Measurements from ENCODE around the gene ZIC2. TPM values are rescaled to one million over a fixed set of nuclear protein-coding genes. Genes with fewer than 3 reads are reported as not detected.

The ZIC2 gene
- total and polyA plus RNA-seq, 12 donors, result not detected

DNA sequence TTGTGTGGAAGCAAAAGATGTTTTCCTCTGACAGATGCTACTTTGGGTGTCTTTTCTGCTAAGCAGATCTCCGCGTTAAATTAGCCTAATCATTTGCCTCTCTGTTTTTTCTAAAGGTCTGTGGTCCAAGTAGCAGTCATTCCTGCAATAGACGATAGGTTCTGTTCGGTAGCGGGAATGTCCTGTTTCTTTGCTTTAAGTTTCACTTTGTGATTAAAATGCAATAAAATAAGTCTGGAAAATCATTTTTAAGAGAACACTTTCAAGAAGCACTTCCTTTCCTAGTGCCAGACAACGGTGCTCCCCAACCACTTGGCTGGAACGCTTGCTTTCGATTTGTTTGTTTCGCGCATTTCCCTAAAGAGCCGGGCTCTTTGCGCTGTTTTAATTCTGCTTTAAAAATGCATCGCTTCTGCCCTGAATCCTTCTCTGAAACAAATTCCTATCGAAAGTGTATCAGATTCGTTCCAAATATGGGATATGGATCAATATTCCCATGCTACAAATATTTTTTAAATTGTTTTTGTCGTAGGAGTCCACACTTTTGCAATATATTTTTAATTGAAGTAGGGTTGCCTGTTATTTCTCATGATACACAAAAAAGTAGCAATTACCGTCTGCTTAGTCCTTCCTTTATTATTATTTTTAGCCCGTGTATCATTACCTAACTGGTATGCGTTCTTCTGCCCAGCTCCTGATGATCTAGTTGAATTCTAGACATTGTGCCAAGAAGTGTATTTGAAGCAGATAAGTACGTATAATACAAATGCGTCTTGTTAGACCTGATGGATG, 14.2 kb downstream of the ZIC2 start:
- TF ChIP-seq, protein P1, sequence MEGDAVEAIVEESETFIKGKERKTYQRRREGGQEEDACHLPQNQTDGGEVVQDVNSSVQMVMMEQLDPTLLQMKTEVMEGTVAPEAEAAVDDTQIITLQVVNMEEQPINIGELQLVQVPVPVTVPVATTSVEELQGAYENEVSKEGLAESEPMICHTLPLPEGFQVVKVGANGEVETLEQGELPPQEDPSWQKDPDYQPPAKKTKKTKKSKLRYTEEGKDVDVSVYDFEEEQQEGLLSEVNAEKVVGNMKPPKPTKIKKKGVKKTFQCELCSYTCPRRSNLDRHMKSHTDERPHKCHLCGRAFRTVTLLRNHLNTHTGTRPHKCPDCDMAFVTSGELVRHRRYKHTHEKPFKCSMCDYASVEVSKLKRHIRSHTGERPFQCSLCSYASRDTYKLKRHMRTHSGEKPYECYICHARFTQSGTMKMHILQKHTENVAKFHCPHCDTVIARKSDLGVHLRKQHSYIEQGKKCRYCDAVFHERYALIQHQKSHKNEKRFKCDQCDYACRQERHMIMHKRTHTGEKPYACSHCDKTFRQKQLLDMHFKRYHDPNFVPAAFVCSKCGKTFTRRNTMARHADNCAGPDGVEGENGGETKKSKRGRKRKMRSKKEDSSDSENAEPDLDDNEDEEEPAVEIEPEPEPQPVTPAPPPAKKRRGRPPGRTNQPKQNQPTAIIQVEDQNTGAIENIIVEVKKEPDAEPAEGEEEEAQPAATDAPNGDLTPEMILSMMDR (IDR thresholded peaks at IDR 0.05), result no peak
- H3K9me3 ChIP-seq, result no peaks in the 10 kb centered on the region
- H3K36me3 ChIP-seq, result no peaks in the 10 kb centered on the region
- ATAC-seq, result no peak
- peaks cover 0 to 7% (median 0%) of the 10 kb centered on the region in 9 donors for H3K4me1 ChIP-seq
- 7% methylated on average over 21 of the region's 21 CpGs for WGBS, 2 donors
- no peak for DNase-seq
- intact Hi-C loops (cut with DNase I), result no loop called here
- H3K27ac ChIP-seq, result no peak overlapping the region
- no peak overlapping the region for H3K4me3 ChIP-seq
- H3K27me3 ChIP-seq, result peaks cover 56 to 100% (median 99%) of the 10 kb centered on the region in 7 donors

DNA sequence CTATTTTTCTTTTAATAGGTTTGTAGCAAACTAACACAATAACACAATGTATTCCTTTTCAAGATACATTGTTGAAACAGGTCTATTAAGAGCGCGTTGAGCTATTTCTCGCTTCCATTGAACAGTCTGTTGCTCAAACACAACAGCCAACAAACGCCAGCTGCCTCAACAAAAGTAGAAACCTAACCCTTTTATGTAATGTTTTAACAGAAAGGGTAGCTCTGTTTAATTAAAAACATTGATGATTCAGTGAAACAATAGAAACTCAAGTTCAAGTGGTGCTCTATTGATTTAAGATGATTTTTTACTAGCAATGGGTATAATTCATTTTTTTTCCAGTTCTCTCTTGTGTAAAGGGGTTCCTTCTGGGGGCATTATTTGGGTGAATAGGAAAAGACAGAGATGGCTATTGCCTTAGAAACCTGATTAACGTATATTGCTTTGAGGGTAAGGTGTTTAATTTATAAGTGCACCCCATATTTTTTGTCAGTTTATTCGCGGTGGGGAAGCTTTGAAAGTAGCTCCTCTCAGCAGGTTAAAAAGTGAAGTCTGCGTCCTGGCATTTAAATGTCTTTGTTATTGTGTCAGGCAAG, 14.9 kb downstream of the ZIC2 start:
- intact Hi-C loops (cut with DNase I), result no loop called here
- Histone ChIP-seq H3K27ac (no peak overlapping the region), H3K9me3 (no peaks in the 10 kb centered on the region), H3K27me3 (peaks cover 50 to 100% (median 99%) of the 10 kb centered on the region in 7 donors), H3K4me3 (no peak overlapping the region), H3K4me1 (peaks cover 0 to 7% (median 0%) of the 10 kb centered on the region in 9 donors), H3K36me3 (no peaks in the 10 kb centered on the region)
- TF ChIP-seq, protein P1 (IDR thresholded peaks at IDR 0.05), result no peak
- DNase-seq (no peak), ATAC-seq (no peak)
- 12 to 21% methylated on average over 8 of the region's 8 CpGs for WGBS, 2 donors

DNA sequence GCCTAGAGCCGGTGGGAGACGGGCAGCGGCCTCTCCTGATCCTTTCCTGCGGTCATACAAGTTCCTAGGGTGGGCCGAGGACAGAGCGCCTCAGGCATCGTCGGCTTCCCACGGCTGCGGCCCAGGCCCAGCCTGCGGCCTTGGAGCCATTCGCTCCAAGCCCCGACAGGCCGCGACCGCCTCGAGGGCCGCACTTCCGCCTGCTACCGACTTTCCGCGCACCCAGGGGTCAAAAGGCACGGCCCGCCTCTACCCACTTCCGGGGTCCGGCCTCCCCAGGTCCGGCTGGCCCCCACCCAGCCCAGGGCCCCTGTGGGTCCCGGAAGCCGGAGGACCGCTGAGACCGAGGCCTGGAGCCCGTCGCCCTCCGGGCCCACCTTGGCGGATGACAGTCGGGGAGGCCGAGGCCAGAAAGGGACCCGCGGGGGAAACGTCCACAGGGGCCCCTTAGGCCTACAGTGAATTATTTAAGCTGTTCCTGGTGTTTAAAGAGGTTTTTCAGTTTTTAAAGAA, 16.2 kb downstream of the ZIC2 start:
- Histone ChIP-seq H3K9me3 (no peaks in the 10 kb centered on the region), H3K27me3 (peaks cover 39 to 100% (median 99%) of the 10 kb centered on the region in 7 donors), H3K4me1 (peaks cover 0 to 7% (median 0%) of the 10 kb centered on the region in 9 donors), H3K27ac (no peak overlapping the region), H3K36me3 (no peaks in the 10 kb centered on the region), H3K4me3 (no peak overlapping the region)
- DNase-seq, result no peak
- 41 to 45% methylated on average over 40 of the region's 40 CpGs for WGBS, 2 donors
- intact Hi-C loops (cut with DNase I), result no loop called here
- ATAC-seq, result peak in 1 of 8 donors; percentile 22
- TF ChIP-seq, protein P1 (IDR thresholded peaks at IDR 0.05), result no peak

DNA sequence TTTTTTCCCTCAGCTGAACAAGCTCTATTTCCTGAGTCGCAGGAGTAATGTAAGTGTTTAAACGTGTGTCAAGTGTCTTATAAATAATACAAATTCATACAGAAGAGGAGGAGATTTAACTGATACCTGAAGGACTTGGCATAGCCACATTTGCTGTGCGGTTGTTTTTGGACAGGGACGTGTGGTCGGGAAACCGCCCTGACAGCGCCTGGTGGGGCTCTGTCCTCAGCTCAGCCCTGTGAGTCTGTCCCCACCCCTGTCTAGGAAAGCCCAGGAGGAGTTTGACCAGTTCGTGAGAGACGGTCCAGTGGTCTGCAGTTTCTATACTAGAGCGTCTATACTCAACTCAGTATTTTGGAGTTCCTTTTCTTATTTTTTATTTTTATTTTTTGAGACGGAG, 16.7 kb downstream of the ZIC2 start:
- peaks cover 0 to 7% (median 0%) of the 10 kb centered on the region in 9 donors for H3K4me1 ChIP-seq
- ATAC-seq (no peak), DNase-seq (no peak)
- H3K36me3 ChIP-seq, result no peaks in the 10 kb centered on the region
- H3K4me3 ChIP-seq, result no peak overlapping the region
- no peaks in the 10 kb centered on the region for H3K9me3 ChIP-seq
- intact Hi-C loops (cut with DNase I), result no loop called here
- H3K27me3 ChIP-seq, result peaks cover 39 to 100% (median 99%) of the 10 kb centered on the region in 7 donors
- TF ChIP-seq, protein P1 (IDR thresholded peaks at IDR 0.05), result no peak
- 86 to 87% methylated on average over 11 of the region's 11 CpGs for WGBS, 2 donors
- H3K27ac ChIP-seq, result no peak overlapping the region
